ENCODE results near the gene CEP350. TPM values are rescaled to one million over a fixed set of nuclear protein-coding genes. Genes with fewer than 3 reads are reported as not detected.
A peak's percentile ranks its signal among the peaks of the same experiment; 100 is the strongest.

Gene CEP350
- total RNA-seq, 1 donor from 2014 or later, result 31.1 TPM

DNA sequence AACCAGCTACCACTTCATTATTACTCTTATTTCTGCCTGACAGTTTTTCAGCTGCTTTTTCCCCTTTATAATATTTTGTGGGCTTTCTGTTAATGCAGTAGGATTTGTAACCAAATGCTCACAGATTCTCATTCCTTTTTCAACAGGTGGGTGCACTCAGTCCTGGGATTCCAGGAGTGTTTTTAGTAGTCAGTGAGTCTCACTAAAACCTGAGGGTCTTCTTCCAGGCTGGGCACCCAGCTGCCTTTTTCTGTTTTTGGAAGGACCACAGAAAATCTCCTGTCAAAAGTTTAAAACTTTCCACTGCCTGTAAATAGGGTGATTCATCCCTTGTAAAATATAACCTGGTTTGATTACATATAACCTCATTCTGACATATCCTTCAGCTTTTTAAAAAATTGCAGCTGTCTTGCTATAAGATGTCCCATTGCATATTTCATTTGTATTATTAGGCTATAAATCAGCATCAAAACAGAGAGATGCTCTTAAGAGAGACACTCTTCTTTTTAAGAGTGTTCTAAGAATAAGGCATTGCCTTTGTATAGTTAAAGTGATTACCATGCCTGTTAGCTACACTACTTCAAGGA, 16.8 kb upstream of the CEP350 start:
- FAIRE-seq, result no peak
- H3K4me3 ChIP-seq (ENCODE audit: low read depth, low read length), result no peak overlapping the region
- H3K27me3 ChIP-seq (ENCODE audit: control insufficient read depth, insufficient read depth, low read length), result no peaks in the 10 kb centered on the region
- no peak for DNase-seq (ENCODE audit: low read depth)
- H3K36me3 ChIP-seq (ENCODE audit: control insufficient read depth, insufficient read depth, low read length), result no peaks in the 10 kb centered on the region
- no peak for TF ChIP-seq CTCF (IDR thresholded peaks at IDR 0.05; ENCODE audit: insufficient read depth, low read length, severe bottlenecking)

DNA sequence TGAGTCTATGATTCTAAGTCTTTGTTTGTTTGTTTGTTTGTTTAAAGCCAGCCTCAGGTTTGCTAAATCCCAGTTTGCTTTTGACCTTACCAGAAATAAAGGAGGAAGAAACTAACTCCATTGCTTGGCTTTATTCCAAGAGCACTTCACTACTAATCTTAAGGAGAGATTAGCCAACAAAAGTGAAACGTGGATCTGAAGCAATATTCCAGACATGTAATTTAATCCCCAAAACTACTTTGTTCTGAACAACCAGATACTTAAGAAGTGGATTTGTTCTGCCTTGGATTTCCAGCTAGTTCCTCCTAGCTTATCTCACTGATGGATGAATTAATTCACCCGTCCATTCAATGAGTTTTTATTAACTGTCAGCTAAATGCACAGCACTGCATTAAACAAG, 15.9 kb upstream of the CEP350 start:
- TF ChIP-seq CTCF (IDR thresholded peaks at IDR 0.05; ENCODE audit: insufficient read depth, low read length, severe bottlenecking), result no peak
- DNase-seq (ENCODE audit: low read depth), result peak; percentile 63
- no peak for FAIRE-seq

DNA sequence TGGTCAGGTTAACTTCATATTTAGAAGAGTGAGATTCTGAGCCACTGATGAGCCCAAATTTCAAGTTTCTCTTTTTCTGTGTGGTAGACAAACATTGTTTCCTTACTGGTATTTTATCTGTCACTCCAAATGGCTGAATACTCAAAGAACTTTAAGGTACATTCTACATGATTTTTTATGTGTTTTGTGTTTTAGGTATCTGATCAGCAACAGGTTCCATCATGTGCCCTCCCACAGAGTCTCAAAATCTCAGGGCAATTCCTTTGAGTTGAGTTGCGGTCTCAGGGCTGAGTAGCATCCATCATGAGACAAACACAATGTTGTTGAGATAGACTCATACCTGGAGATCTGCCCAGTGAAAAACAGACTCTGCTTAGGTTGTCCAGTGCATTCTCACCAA, 14.7 kb upstream of the CEP350 start:
- DNase-seq (ENCODE audit: low read depth) (no peak), FAIRE-seq (no peak)
- no peaks in the 10 kb centered on the region for H3K27me3 ChIP-seq (ENCODE audit: control insufficient read depth, insufficient read depth, low read length)
- no peak for TF ChIP-seq CTCF (IDR thresholded peaks at IDR 0.05; ENCODE audit: insufficient read depth, low read length, severe bottlenecking)
- no peaks in the 10 kb centered on the region for H3K36me3 ChIP-seq (ENCODE audit: control insufficient read depth, insufficient read depth, low read length)
- H3K4me3 ChIP-seq (ENCODE audit: low read depth, low read length), result no peak overlapping the region

More for the DNA sequence above, 15.9 kb upstream of the CEP350 start:
- H3K27me3 ChIP-seq (ENCODE audit: control insufficient read depth, insufficient read depth, low read length), result no peaks in the 10 kb centered on the region
- no peaks in the 10 kb centered on the region for H3K36me3 ChIP-seq (ENCODE audit: control insufficient read depth, insufficient read depth, low read length)
- H3K4me3 ChIP-seq (ENCODE audit: low read depth, low read length), result no peak overlapping the region

DNA sequence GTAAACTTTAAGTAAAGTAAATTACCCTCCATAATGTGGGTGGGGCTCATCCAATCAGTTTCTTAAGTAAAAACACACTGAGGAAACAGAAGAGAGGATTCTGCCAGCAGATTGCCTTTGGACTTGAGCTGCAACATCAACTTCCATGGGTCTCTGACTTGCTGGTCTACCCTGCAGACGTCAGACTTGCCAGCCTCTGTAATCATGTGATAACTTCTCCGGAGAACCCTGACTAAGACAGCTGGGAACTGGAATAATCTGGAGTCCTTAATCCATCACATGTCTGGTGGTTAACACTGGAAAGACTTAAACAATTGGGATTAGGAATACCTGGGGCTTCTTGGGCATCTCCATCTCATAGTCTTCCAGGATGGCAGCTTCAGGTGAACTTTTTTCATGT, 13.2 kb upstream of the CEP350 start:
- no peak for TF ChIP-seq CTCF (IDR thresholded peaks at IDR 0.05; ENCODE audit: insufficient read depth, low read length, severe bottlenecking)
- H3K27me3 ChIP-seq (ENCODE audit: control insufficient read depth, insufficient read depth, low read length), result no peaks in the 10 kb centered on the region
- H3K4me3 ChIP-seq (ENCODE audit: low read depth, low read length), result no peak overlapping the region
- H3K36me3 ChIP-seq (ENCODE audit: control insufficient read depth, insufficient read depth, low read length), result no peaks in the 10 kb centered on the region
- DNase-seq (ENCODE audit: low read depth) (no peak), FAIRE-seq (no peak)

DNA sequence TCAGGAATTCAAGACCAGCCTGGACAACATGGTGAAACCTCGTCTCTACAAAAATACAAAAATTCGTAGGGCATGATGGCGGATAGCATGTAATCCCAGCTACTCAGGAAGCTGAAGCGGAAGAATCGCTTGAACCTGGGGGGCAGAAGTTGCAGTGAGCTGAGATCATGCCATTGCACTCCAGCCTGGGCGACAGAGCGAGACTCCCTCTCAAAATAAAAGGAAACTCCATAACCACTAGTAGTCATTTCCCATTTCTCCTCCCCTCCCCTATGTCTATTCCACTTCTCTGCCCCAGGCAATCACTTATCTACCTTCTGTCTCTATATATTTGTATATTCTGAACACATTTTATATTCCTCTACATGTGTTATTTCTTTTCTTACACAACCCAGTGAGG, 4.0 kb upstream of the CEP350 start:
- H3K27me3 ChIP-seq (ENCODE audit: control insufficient read depth, insufficient read depth, low read length), result no peaks in the 10 kb centered on the region
- DNase-seq (ENCODE audit: low read depth) (no peak), FAIRE-seq (no peak)
- H3K36me3 ChIP-seq (ENCODE audit: control insufficient read depth, insufficient read depth, low read length), result no peaks in the 10 kb centered on the region
- no peak overlapping the region for H3K4me3 ChIP-seq (ENCODE audit: low read depth, low read length)
- TF ChIP-seq CTCF (IDR thresholded peaks at IDR 0.05; ENCODE audit: insufficient read depth, low read length, severe bottlenecking), result no peak
